HG03469 (cell line): ENCODE results near the gene RAET1L.
"Not testable (repeated sequence)": the region's sequence is repeated elsewhere in the genome, so short reads cannot be mapped to it uniquely, and the experiment has no call there.

ENCODE experiments used
- ATAC-seq: cut with Tn5 transposase; IDR thresholded peaks from one replicate; pipeline ENCODE4 v1.9.1; 2021; ENCODE audit warnings: mild to moderate bottlenecking, moderate library complexity, moderate number of reproducible peaks; ENCODE audit not compliant: unreplicated experiment

RAET1L gene

GRCh38 chr6:150018846-150019580 lies 6.3 kb downstream of the RAET1L start:
- ATAC-seq: no peak

GRCh38 chr6:150017186-150017521 lies 8.2 kb downstream of the RAET1L start:
- not testable (repeated sequence) for ATAC-seq

GRCh38 chr6:150016324-150017185 lies 8.8 kb downstream of the RAET1L start:
- no peak for ATAC-seq

- not testable (repeated sequence) for ATAC-seq
Measured at GRCh38 chr6:150015281-150016001, 9.9 kb downstream of the RAET1L start.

GRCh38 chr6:150014623-150015280 lies 10.6 kb downstream of the RAET1L start:
- not testable (repeated sequence) for ATAC-seq

GRCh38 chr6:150013785-150014622 lies 11.3 kb downstream of the RAET1L start:
- ATAC-seq: not testable (repeated sequence)

- not testable (repeated sequence) for ATAC-seq
Measured at GRCh38 chr6:150012846-150013784, 12.2 kb downstream of the RAET1L start.

- ATAC-seq: no peak
Measured at GRCh38 chr6:150008588-150008987, 16.7 kb downstream of the RAET1L start.

GRCh38 chr6:150006961-150007464 lies 18.3 kb downstream of the RAET1L start:
- no peak for ATAC-seq

GRCh38 chr6:150005761-150006651 lies 19.3 kb downstream of the RAET1L start:
- ATAC-seq: no peak

GRCh38 chr6:150004783-150005717 lies 20.3 kb downstream of the RAET1L start:
- ATAC-seq: peak; percentile 54

GRCh38 chr6:150004101-150004782 lies 21.1 kb downstream of the RAET1L start:
- no peak for ATAC-seq

- not testable (repeated sequence) for ATAC-seq
Measured at GRCh38 chr6:150003599-150003998, 21.7 kb downstream of the RAET1L start.

- ATAC-seq: no peak
Measured at GRCh38 chr6:150002710-150003109, 22.6 kb downstream of the RAET1L start.

- ATAC-seq: peak; percentile 35
Measured at GRCh38 chr6:150001295-150002008, 23.9 kb downstream of the RAET1L start.
